ENCODE data around the gene ENO2.
"Not testable (repeated sequence)": the region's sequence is repeated elsewhere in the genome, so short reads cannot be mapped to it uniquely, and the experiment has no call there.

The ENO2 gene

GRCh38 chr12:6914246-6914946, at the start of gene ENO2:
Gene ENO2, plus strand, starts transcription at chr12:6914580. Its CDS starts 1,253 bp downstream, at chr12:6915833.
- peak; percentile 88 for DNase-seq

- DNase-seq: not testable (repeated sequence)
Observed at GRCh38 chr12:6865307-6865706, 49.1 kb upstream of the ENO2 start.

- no peak for DNase-seq
Observed at GRCh38 chr12:6866163-6866919, 48.0 kb upstream of the ENO2 start.

GRCh38 chr12:6866920-6867412, 47.4 kb upstream of the ENO2 start:
- peak; percentile 85 for DNase-seq

GRCh38 chr12:6867413-6868210, 46.8 kb upstream of the ENO2 start, which contains the start of gene TPI1:
Gene TPI1, plus strand, starts transcription at chr12:6867531. Its CDS starts 36 bp downstream, at chr12:6867567.
- DNase-seq: peak; percentile 96

- peak; percentile 67 for DNase-seq
Observed at GRCh38 chr12:6868211-6869048, 46.0 kb upstream of the ENO2 start.

GRCh38 chr12:6869049-6870021, 45.0 kb upstream of the ENO2 start:
- DNase-seq: peak; percentile 96

- DNase-seq: not testable (repeated sequence)
Observed at GRCh38 chr12:6870304-6870703, 44.1 kb upstream of the ENO2 start.

GRCh38 chr12:6871052-6871957, 43.1 kb upstream of the ENO2 start:
- peak; percentile 79 for DNase-seq

- peak; percentile 95 for DNase-seq
Observed at GRCh38 chr12:6872073-6873048, 42.0 kb upstream of the ENO2 start.

- peak; percentile 100 for DNase-seq
Observed at GRCh38 chr12:6873094-6874014, 41.0 kb upstream of the ENO2 start, which contains the start of gene SPSB2. Gene SPSB2, minus strand, starts transcription at chr12:6873303. Its CDS starts 402 bp downstream, at chr12:6872901.

GRCh38 chr12:6874015-6874368, 40.4 kb upstream of the ENO2 start:
- DNase-seq: not testable (repeated sequence)

- DNase-seq: not testable (repeated sequence)
Observed at GRCh38 chr12:6879824-6880223, 34.6 kb upstream of the ENO2 start.

GRCh38 chr12:6883252-6883651, 31.1 kb upstream of the ENO2 start:
- DNase-seq: no peak

GRCh38 chr12:6883683-6884082, 30.7 kb upstream of the ENO2 start:
- DNase-seq: no peak

- DNase-seq: no peak
Observed at GRCh38 chr12:6884539-6884938, 29.8 kb upstream of the ENO2 start.
